Central memory CD8-positive, alpha-beta T cell (primary cell): ENCODE measurements around the gene RSAD1.

ENCODE experiments used
- ATAC-seq: fragments of 150-1000 bp; cut with Tn5 transposase; replicated peaks from 2 replicates; pipeline ENCODE4 v1.10.0; 2022; ENCODE audit warnings: mild to moderate bottlenecking, moderate FRiP score, moderate number of reproducible peaks; ENCODE audit not compliant: poor library complexity, severe bottlenecking; ENCODE audit errors: extremely low read depth
- DNase-seq, 2 donors: peaks; one replicate each; pipeline ENCODE4 v3.0.0; 2021; ENCODE audit warnings: low spot score in 2 of 2
- H3K27ac Mint-ChIP-seq: one replicate; pipeline ENCODE4 v1.8.0; 2022; ENCODE audit warnings: low read depth, mild to moderate bottlenecking, moderate library complexity, mixed read lengths
- H3K27me3 Mint-ChIP-seq: one replicate; pipeline ENCODE4 v1.8.0; 2022; ENCODE audit warnings: mixed read lengths
- H3K36me3 Mint-ChIP-seq: one replicate; pipeline ENCODE4 v1.8.0; 2022; ENCODE audit warnings: mild to moderate bottlenecking, moderate library complexity, mixed read lengths; ENCODE audit not compliant: insufficient read depth
- H3K4me1 Mint-ChIP-seq: one replicate; pipeline ENCODE4 v1.8.0; 2022; ENCODE audit warnings: mixed read lengths
- H3K4me3 Mint-ChIP-seq: one replicate; pipeline ENCODE4 v1.8.0; 2022; ENCODE audit warnings: mild to moderate bottlenecking, moderate library complexity, mixed read lengths
- H3K9me3 Mint-ChIP-seq: one replicate; pipeline ENCODE4 v1.8.0; 2022; ENCODE audit warnings: mixed read lengths

Gene RSAD1

GRCh38 chr17:50480854-50481490 is 2.3 kb downstream of the RSAD1 start:
- H3K4me3 Mint-ChIP-seq = no peak overlapping the region

GRCh38 chr17:50481648-50482047 is 3.0 kb downstream of the RSAD1 start:
- Mint-ChIP-seq H3K4me1 (peaks cover 21% of the 10 kb centered on the region), H3K9me3 (no peaks in the 10 kb centered on the region), H3K27me3 (no peaks in the 10 kb centered on the region), H3K36me3 (peaks cover 24% of the 10 kb centered on the region), H3K4me3 (no peak overlapping the region), H3K27ac (no peak overlapping the region)
- no peak for ATAC-seq
- DNase-seq = no peak

More at GRCh38 chr17:50480854-50481490, 2.3 kb downstream of the RSAD1 start:
- Mint-ChIP-seq H3K4me1 (peaks cover 21% of the 10 kb centered on the region), H3K27ac (no peak overlapping the region), H3K36me3 (peaks cover 19% of the 10 kb centered on the region), H3K9me3 (no peaks in the 10 kb centered on the region), H3K27me3 (no peaks in the 10 kb centered on the region)
- ATAC-seq = no peak
- DNase-seq = no peak

GRCh38 chr17:50482110-50482509 is 3.5 kb downstream of the RSAD1 start:
- Mint-ChIP-seq H3K27me3 (no peaks in the 10 kb centered on the region), H3K4me1 (peaks cover 21% of the 10 kb centered on the region), H3K4me3 (no peak overlapping the region), H3K9me3 (no peaks in the 10 kb centered on the region), H3K36me3 (peaks cover 24% of the 10 kb centered on the region), H3K27ac (no peak overlapping the region)
- no peak for ATAC-seq
- DNase-seq = no peak

GRCh38 chr17:50482516-50482915 is 3.9 kb downstream of the RSAD1 start:
- peaks cover 21% of the 10 kb centered on the region for H3K4me1 Mint-ChIP-seq
- H3K27me3 Mint-ChIP-seq = no peaks in the 10 kb centered on the region
- ATAC-seq = no peak
- peak; percentile 49 to 65 for DNase-seq
- H3K9me3 Mint-ChIP-seq = no peaks in the 10 kb centered on the region
- H3K4me3 Mint-ChIP-seq = no peak overlapping the region
- H3K27ac Mint-ChIP-seq = no peak overlapping the region
- peaks cover 24% of the 10 kb centered on the region for H3K36me3 Mint-ChIP-seq

- Mint-ChIP-seq H3K27ac (no peak overlapping the region), H3K4me1 (peaks cover 17% of the 10 kb centered on the region), H3K36me3 (peaks cover 24% of the 10 kb centered on the region)
These were observed 4.6 kb downstream of the RSAD1 start for GRCh38 chr17:50483266-50483665.

GRCh38 chr17:50484386-50485155 is 5.9 kb downstream of the RSAD1 start:
- H3K27me3 Mint-ChIP-seq = no peaks in the 10 kb centered on the region
- ATAC-seq = no peak
- DNase-seq = no peak
- peaks cover 9% of the 10 kb centered on the region for H3K4me1 Mint-ChIP-seq
- H3K36me3 Mint-ChIP-seq = peaks cover 22% of the 10 kb centered on the region
- no peak overlapping the region for H3K4me3 Mint-ChIP-seq
- H3K9me3 Mint-ChIP-seq = no peaks in the 10 kb centered on the region
- H3K27ac Mint-ChIP-seq = peak overlapping the region; percentile 22

More at GRCh38 chr17:50483266-50483665, 4.6 kb downstream of the RSAD1 start:
- Mint-ChIP-seq H3K27me3 (no peaks in the 10 kb centered on the region), H3K9me3 (no peaks in the 10 kb centered on the region), H3K4me3 (no peak overlapping the region)
- ATAC-seq (no peak), DNase-seq (no peak)

GRCh38 chr17:50487213-50488096 is 8.8 kb downstream of the RSAD1 start:
- DNase-seq (no peak), ATAC-seq (no peak)
- Mint-ChIP-seq H3K4me1 (no peaks in the 10 kb centered on the region), H3K9me3 (no peaks in the 10 kb centered on the region), H3K4me3 (no peak overlapping the region), H3K36me3 (peaks cover 22% of the 10 kb centered on the region), H3K27me3 (no peaks in the 10 kb centered on the region), H3K27ac (no peak overlapping the region)

- DNase-seq = no peak
- no peak for ATAC-seq
- H3K27me3 Mint-ChIP-seq = no peaks in the 10 kb centered on the region
- no peaks in the 10 kb centered on the region for H3K4me1 Mint-ChIP-seq
- H3K27ac Mint-ChIP-seq = no peak overlapping the region
- H3K4me3 Mint-ChIP-seq = no peak overlapping the region
- no peaks in the 10 kb centered on the region for H3K9me3 Mint-ChIP-seq
- peaks cover 16% of the 10 kb centered on the region for H3K36me3 Mint-ChIP-seq
These were observed 10.2 kb downstream of the RSAD1 start for GRCh38 chr17:50488880-50489279.

GRCh38 chr17:50491505-50491904 is 12.8 kb downstream of the RSAD1 start:
- DNase-seq (no peak), ATAC-seq (no peak)
- H3K4me1 Mint-ChIP-seq = no peaks in the 10 kb centered on the region
- no peaks in the 10 kb centered on the region for H3K9me3 Mint-ChIP-seq
- H3K4me3 Mint-ChIP-seq = no peak overlapping the region
- H3K36me3 Mint-ChIP-seq = peaks cover 3% of the 10 kb centered on the region
- H3K27ac Mint-ChIP-seq = no peak overlapping the region
- H3K27me3 Mint-ChIP-seq = no peaks in the 10 kb centered on the region

GRCh38 chr17:50492214-50492613 is 13.6 kb downstream of the RSAD1 start:
- H3K27ac Mint-ChIP-seq = no peak overlapping the region
- no peaks in the 10 kb centered on the region for H3K27me3 Mint-ChIP-seq
- no peaks in the 10 kb centered on the region for H3K4me1 Mint-ChIP-seq
- H3K4me3 Mint-ChIP-seq = no peak overlapping the region
- ATAC-seq (no peak), DNase-seq (no peak)
- H3K9me3 Mint-ChIP-seq = no peaks in the 10 kb centered on the region
- H3K36me3 Mint-ChIP-seq = peaks cover 3% of the 10 kb centered on the region

GRCh38 chr17:50493744-50494143 is 15.1 kb downstream of the RSAD1 start:
- Mint-ChIP-seq H3K27ac (no peak overlapping the region), H3K4me1 (no peaks in the 10 kb centered on the region), H3K27me3 (no peaks in the 10 kb centered on the region), H3K4me3 (no peak overlapping the region), H3K9me3 (no peaks in the 10 kb centered on the region), H3K36me3 (peaks cover 4% of the 10 kb centered on the region)
- no peak for DNase-seq
- no peak for ATAC-seq

GRCh38 chr17:50495217-50495823 is 16.7 kb downstream of the RSAD1 start:
- no peak for DNase-seq
- peaks cover 4% of the 10 kb centered on the region for H3K36me3 Mint-ChIP-seq
- no peaks in the 10 kb centered on the region for H3K27me3 Mint-ChIP-seq
- H3K9me3 Mint-ChIP-seq = no peaks in the 10 kb centered on the region
- H3K4me3 Mint-ChIP-seq = no peak overlapping the region
- no peaks in the 10 kb centered on the region for H3K4me1 Mint-ChIP-seq
- no peak overlapping the region for H3K27ac Mint-ChIP-seq
- ATAC-seq = no peak
